Endothelial cell (in vitro differentiated cells): ENCODE measurements around the gene PPARGC1A. TPM values are rescaled to one million over a fixed set of nuclear protein-coding genes. Genes with fewer than 3 reads are reported as not detected.

ENCODE experiments used
- DNase-seq: peaks from one replicate; pipeline ENCODE4 v3.0.0; 2021; ENCODE audit warnings: low spot score
- H3K27ac Mint-ChIP-seq: one replicate; pipeline ENCODE4 v1.8.0; 2021; ENCODE audit warnings: mixed read lengths, inconsistent platforms; ENCODE audit not compliant: unreplicated experiment
- H3K27me3 Mint-ChIP-seq: one replicate; pipeline ENCODE4 v1.8.0; 2021; ENCODE audit warnings: mild to moderate bottlenecking, moderate library complexity, mixed read lengths, inconsistent platforms; ENCODE audit not compliant: unreplicated experiment
- H3K36me3 Mint-ChIP-seq: one replicate; pipeline ENCODE4 v1.8.0; 2021; ENCODE audit warnings: mild to moderate bottlenecking, low read depth, mixed read lengths, inconsistent platforms; ENCODE audit not compliant: unreplicated experiment
- H3K4me1 Mint-ChIP-seq: one replicate; pipeline ENCODE4 v1.8.0; 2021; ENCODE audit warnings: mild to moderate bottlenecking, mixed read lengths, inconsistent platforms; ENCODE audit not compliant: unreplicated experiment
- H3K4me3 Mint-ChIP-seq: one replicate; pipeline ENCODE4 v1.8.0; 2021; ENCODE audit warnings: mild to moderate bottlenecking, mixed read lengths, inconsistent platforms; ENCODE audit not compliant: unreplicated experiment
- H3K9me3 Mint-ChIP-seq: one replicate; pipeline ENCODE4 v1.8.0; 2021; ENCODE audit warnings: mixed read lengths, inconsistent platforms; ENCODE audit not compliant: unreplicated experiment
- CTCF ChIP-seq: fragments of 200-600 bp; sonication (generic); IDR thresholded peaks from one replicate; pipeline ENCODE4 v1.5.0; 2021; ENCODE audit warnings: antibody characterized with exemption; ENCODE audit not compliant: unreplicated experiment
- total RNA-seq: library from RNA; stranded (reverse); fragmentation: NEBNext Ultra II Directional; extraction: Animal tissue kit (Norgen Biotek cat#: 25700); gene quantifications from one replicate; pipeline ENCODE4 v1.2.1, GENCODE V29; 2021; ENCODE audit not compliant: unreplicated experiment

The PPARGC1A gene
- total RNA-seq, 1 donor from 2014 or later, result 11.4 TPM

GRCh38 chr4:23881674-23882337 lies 8.0 kb downstream of the PPARGC1A start:
- Mint-ChIP-seq H3K4me3 (no peak overlapping the region), H3K9me3 (no peaks in the 10 kb centered on the region), H3K36me3 (no peaks in the 10 kb centered on the region), H3K27me3 (no peaks in the 10 kb centered on the region), H3K4me1 (peaks cover 38% of the 10 kb centered on the region), H3K27ac (no peak overlapping the region)
- TF ChIP-seq CTCF, result no peak
- no peak for DNase-seq

- H3K36me3 Mint-ChIP-seq, result no peaks in the 10 kb centered on the region
- H3K4me3 Mint-ChIP-seq, result peak overlapping the region; percentile 86
- no peaks in the 10 kb centered on the region for H3K27me3 Mint-ChIP-seq
- H3K9me3 Mint-ChIP-seq, result no peaks in the 10 kb centered on the region
- H3K4me1 Mint-ChIP-seq, result peaks cover 38% of the 10 kb centered on the region
- no peak for TF ChIP-seq CTCF
- no peak for DNase-seq
- H3K27ac Mint-ChIP-seq, result peak overlapping the region; percentile 84
Measured at GRCh38 chr4:23881052-23881501, 8.8 kb downstream of the PPARGC1A start.

DNA sequence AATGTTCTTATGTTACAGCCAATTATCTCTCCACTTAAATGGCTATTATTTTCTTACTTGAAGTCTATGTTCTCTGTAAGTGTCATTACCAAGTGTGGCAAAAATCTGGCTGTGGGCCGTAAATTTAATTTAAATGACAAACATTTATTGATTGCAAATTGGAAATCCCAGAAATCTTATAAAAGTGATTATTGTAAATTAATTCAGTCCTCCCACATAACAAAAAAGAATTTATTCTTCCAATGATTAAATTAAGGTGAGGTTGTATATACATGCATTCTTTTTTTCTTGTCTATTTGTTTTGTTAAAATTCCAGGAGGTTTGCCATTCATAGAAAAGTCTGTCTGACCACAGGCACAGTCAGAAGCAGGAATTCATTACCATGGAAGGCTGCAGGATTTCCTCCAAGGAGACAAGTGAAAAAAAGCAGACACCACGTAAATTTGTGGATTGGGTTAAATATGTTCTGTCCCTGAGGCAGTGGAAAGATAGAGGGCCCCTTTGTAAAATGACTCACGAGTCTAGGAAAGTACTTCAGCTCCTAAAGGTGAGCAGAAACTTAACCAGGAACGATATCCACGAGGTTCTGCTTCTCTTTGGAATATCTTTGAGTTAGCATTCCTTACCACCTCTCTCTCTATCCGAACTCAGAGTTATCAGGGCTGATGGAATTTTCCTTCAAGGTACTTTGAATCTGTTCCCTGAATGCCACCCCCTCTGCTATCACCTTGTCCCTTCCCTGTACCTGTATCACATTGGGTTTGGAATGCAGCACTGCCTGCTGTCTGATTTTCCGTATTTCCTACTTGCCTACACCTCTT lies 10.7 kb downstream of the PPARGC1A start:
- no peak for TF ChIP-seq CTCF
- Mint-ChIP-seq H3K9me3 (no peaks in the 10 kb centered on the region), H3K4me3 (peak overlapping the region; percentile 33), H3K27me3 (no peaks in the 10 kb centered on the region), H3K27ac (peak overlapping the region; percentile 15), H3K4me1 (peaks cover 38% of the 10 kb centered on the region), H3K36me3 (no peaks in the 10 kb centered on the region)
- no peak for DNase-seq

GRCh38 chr4:23878246-23878891 lies 11.5 kb downstream of the PPARGC1A start:
- Mint-ChIP-seq H3K27me3 (no peaks in the 10 kb centered on the region), H3K36me3 (no peaks in the 10 kb centered on the region), H3K4me3 (peak overlapping the region; percentile 54), H3K4me1 (peaks cover 38% of the 10 kb centered on the region), H3K27ac (no peak overlapping the region), H3K9me3 (no peaks in the 10 kb centered on the region)
- no peak for TF ChIP-seq CTCF
- no peak for DNase-seq
